Measurements from ENCODE around the gene SLC9A2.

Gene SLC9A2

GRCh38 chr2:102588213-102588939 is 31.0 kb upstream of the SLC9A2 start:
- TF ChIP-seq CTCF (conservative IDR thresholded peaks at IDR 0.05): no peak
- TF ChIP-seq ZFX (IDR thresholded peaks at IDR 0.05): no peak
- no peak overlapping the region for H3K27ac ChIP-seq

- TF ChIP-seq ZFX (IDR thresholded peaks at IDR 0.05): no peak
- no peak for TF ChIP-seq CTCF (conservative IDR thresholded peaks at IDR 0.05)
- no peak overlapping the region for H3K27ac ChIP-seq
Observed at GRCh38 chr2:102589444-102589843, 29.9 kb upstream of the SLC9A2 start.

- TF ChIP-seq ZFX (IDR thresholded peaks at IDR 0.05) (no peak), CTCF (conservative IDR thresholded peaks at IDR 0.05) (no peak)
- H3K27ac ChIP-seq: no peak overlapping the region
Observed at GRCh38 chr2:102591491-102592045, 27.8 kb upstream of the SLC9A2 start.

- no peak overlapping the region for H3K27ac ChIP-seq
- TF ChIP-seq CTCF (conservative IDR thresholded peaks at IDR 0.05): peak; percentile 73
- TF ChIP-seq ZFX (IDR thresholded peaks at IDR 0.05): no peak
Observed at GRCh38 chr2:102592601-102593000, 26.8 kb upstream of the SLC9A2 start.

GRCh38 chr2:102593516-102593915 is 25.8 kb upstream of the SLC9A2 start:
- H3K27ac ChIP-seq: no peak overlapping the region
- TF ChIP-seq CTCF (conservative IDR thresholded peaks at IDR 0.05) (no peak), ZFX (IDR thresholded peaks at IDR 0.05) (no peak)

GRCh38 chr2:102594445-102595016 is 24.8 kb upstream of the SLC9A2 start:
- no peak for TF ChIP-seq ZFX (IDR thresholded peaks at IDR 0.05)
- TF ChIP-seq CTCF (conservative IDR thresholded peaks at IDR 0.05): no peak
- H3K27ac ChIP-seq: no peak overlapping the region

- H3K27ac ChIP-seq: no peak overlapping the region
- TF ChIP-seq CTCF (conservative IDR thresholded peaks at IDR 0.05) (no peak), ZFX (IDR thresholded peaks at IDR 0.05) (no peak)
Observed at GRCh38 chr2:102597788-102598187, 21.6 kb upstream of the SLC9A2 start.
